Measurements from ENCODE around the gene KIF17. TPM values are rescaled to one million over a fixed set of nuclear protein-coding genes. Genes with fewer than 3 reads are reported as not detected.

KIF17 gene
- total and polyA plus RNA-seq, 2 of the 4 experiments (the other 2 are of a cell fraction): 4.5 to 5.7 TPM

- no CpG with 5 or more reads among the region's 4 CpGs for WGBS, 2 experiments (ENCODE audit: extremely low coverage in 2 of 2, insufficient read length in 1 of 2)
- Histone ChIP-seq H4K91ac (ENCODE audit: insufficient read depth, low read depth, low read length) (no peak overlapping the region), H3K23ac (ENCODE audit: low read depth, low read length) (peak overlapping the region; percentile 59; the same call in 1 of the 2 replicates), H3K4ac (ENCODE audit: low read depth, low read length) (peak overlapping the region; percentile 60; the same call in 1 of the 2 replicates), H3K9me3 (ENCODE audit: control insufficient read depth, insufficient read depth, low read length) (no peaks in the 10 kb centered on the region), H2BK20ac (ENCODE audit: low read depth, low read length) (no peak overlapping the region), H3K4me3 (ENCODE audit: insufficient read depth, low read depth, low read length) (no peak overlapping the region), H2BK120ac (ENCODE audit: low read depth, low read length) (peak overlapping the region; percentile 42; the same call in 1 of the 2 replicates), H3K9me1 (ENCODE audit: insufficient read depth, low read length) (peaks cover 8% of the 10 kb centered on the region; the same call in 1 of the 2 replicates), H3K18ac (ENCODE audit: low read depth, low read length) (no peak overlapping the region), H3K27me3 (ENCODE audit: control insufficient read depth, insufficient read depth, low read length) (no peaks in the 10 kb centered on the region), H4K20me1 (ENCODE audit: insufficient read depth, low read length) (no peaks in the 10 kb centered on the region), H3K79me1 (ENCODE audit: low read depth in 1 of 2, low read length in 2 of 2) (peaks cover 0 to 30% of the 10 kb centered on the region in 2 experiments; a peak in 3 of 4 replicates), H2AK9ac (replicated peaks; ENCODE audit: low read depth, low read length, poor library complexity) (peak overlapping the region; percentile 65), H2AFZ (replicated peaks; ENCODE audit: low read length, poor library complexity) (peak overlapping the region; percentile 86), H4K5ac (ENCODE audit: low read depth, low read length) (no peak overlapping the region), H3K36me3 (ENCODE audit: control insufficient read depth, insufficient read depth, low read length) (no peaks in the 10 kb centered on the region), H2BK15ac (ENCODE audit: low read depth, low read length) (0 out of 3 replicates have a peak overlapping the region, but pooled peaks have one; percentile 37), H3K4me2 (ENCODE audit: low read depth, low read length) (no peak overlapping the region), H3K4me1 (ENCODE audit: control insufficient read depth, insufficient read depth, low read length) (peaks cover 12% of the 10 kb centered on the region), H3K9ac (ENCODE audit: low read depth, low read length) (no peak overlapping the region), H3K14ac (replicated peaks; ENCODE audit: low read depth, low read length) (no peak overlapping the region; the same call in 1 of the 2 replicates), H3K27ac (ENCODE audit: insufficient read depth, low read length) (no peak overlapping the region), H3K56ac (ENCODE audit: extremely low read depth, insufficient read depth, low read length) (no peak overlapping the region), H2AK5ac (ENCODE audit: low read depth, low read length) (peak overlapping the region; percentile 97), H4K8ac (ENCODE audit: low read depth in 2 of 2, low read length in 2 of 2) (peak overlapping the region in 1 of 2 experiments; percentile 27; a peak in 1 of 4 replicates), H2BK5ac (ENCODE audit: low read depth, low read length, poor library complexity, severe bottlenecking) (no peak overlapping the region)
- dilution Hi-C loops (cut with HindIII; ENCODE audit: low sequenced_read_pairs, unreplicated experiment): no loop called here
- ChIA-PET POLR2A (ENCODE audit: unreplicated experiment) (interaction anchor here (0.5 to 0.6 kb wide), 3 partner anchors 24 to 214 kb away, joined by 3 to 4 read pairs (median 3); no protein-coding TSS in a partner anchor), CTCF (no interaction called here)
- TF ChIP-seq CTCF (conservative IDR thresholded peaks at IDR 0.05; ENCODE audit: low read depth, low read length) (no peak), SMC3 (IDR thresholded peaks at IDR 0.05; ENCODE audit: low read depth, low read length) (no peak), RFX5 (IDR thresholded peaks at IDR 0.05; ENCODE audit: low read depth, low read length) (no peak), POLR2A (IDR thresholded peaks at IDR 0.05; ENCODE audit: low read depth, low read length) (no peak), MAZ (IDR thresholded peaks at IDR 0.05; ENCODE audit: borderline replicate concordance, low read depth, low read length) (no peak), CHD1 (IDR thresholded peaks at IDR 0.05; ENCODE audit: low read depth, low read length) (no peak), CEBPB (IDR thresholded peaks at IDR 0.05; ENCODE audit: low read depth, low read length) (no peak), RCOR1 (IDR thresholded peaks at IDR 0.05; ENCODE audit: insufficient replicate concordance, low read length) (no peak), RAD21 (IDR thresholded peaks at IDR 0.05; ENCODE audit: low read length) (no peak), USF2 (IDR thresholded peaks at IDR 0.05; ENCODE audit: low read depth, low read length) (no peak), BHLHE40 (IDR thresholded peaks at IDR 0.05; ENCODE audit: low read depth, low read length) (no peak), MXI1 (IDR thresholded peaks at IDR 0.05; ENCODE audit: borderline replicate concordance, low read depth, low read length) (no peak), MAFK (IDR thresholded peaks at IDR 0.05; ENCODE audit: low read depth, low read length) (no peak), FOS (IDR thresholded peaks at IDR 0.05; ENCODE audit: low read depth, low read length) (no peak), ELK1 (IDR thresholded peaks at IDR 0.05; ENCODE audit: borderline replicate concordance, low read depth, low read length) (no peak), NFE2L2 (IDR thresholded peaks at IDR 0.05; ENCODE audit: low read depth, low read length) (no peak)
- DNase-seq (no peak), ATAC-seq (ENCODE audit: low read depth) (no peak)
- BruUV-seq (replicated peaks): no TSS peak
- intact Hi-C loops (cut with micrococcal nuclease): no loop called here
- in situ Hi-C loops (cut with MboI; ENCODE audit: low sequenced_read_pairs): no loop called here
Measured at GRCh38 chr1:20730690-20731056, 12.9 kb upstream of the KIF17 start.

Data from IMR-90 (cell line).